GM19035 (cell line): ENCODE results near the gene WNT9A.
"Not testable (repeated sequence)": the region's sequence is repeated elsewhere in the genome, so short reads cannot be mapped to it uniquely, and the experiment has no call there.

Experiments
- ATAC-seq: cut with Tn5 transposase; IDR thresholded peaks from one replicate; pipeline ENCODE4 v1.9.1; 2021; ENCODE audit not compliant: unreplicated experiment

The WNT9A gene

GRCh38 chr1:227913764-227914721 lies 33.7 kb downstream of the WNT9A start:
- no peak for ATAC-seq

DNA sequence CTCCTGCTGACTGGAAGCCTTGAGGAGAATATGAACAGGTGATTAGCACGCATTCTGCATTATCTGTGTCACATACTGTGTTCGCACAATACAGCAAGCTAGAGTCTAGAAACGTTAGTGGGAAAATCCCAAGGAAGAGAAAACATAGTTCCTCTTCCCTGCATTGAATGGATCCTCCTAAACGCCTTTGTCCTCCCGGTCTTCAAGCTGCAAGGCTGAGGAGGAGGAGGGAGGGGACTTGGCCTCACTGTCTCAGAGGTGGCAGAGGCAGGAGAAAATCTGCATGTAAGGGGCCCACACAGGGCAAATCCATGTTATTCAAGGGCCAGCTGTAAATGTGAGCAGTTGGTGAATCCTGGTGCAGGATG lies 34.4 kb downstream of the WNT9A start:
- ATAC-seq = no peak

GRCh38 chr1:227912866-227913265 lies 34.9 kb downstream of the WNT9A start:
- ATAC-seq = no peak

GRCh38 chr1:227911376-227911775 lies 36.4 kb downstream of the WNT9A start:
- no peak for ATAC-seq

GRCh38 chr1:227910511-227911153 lies 37.1 kb downstream of the WNT9A start:
- ATAC-seq = no peak

GRCh38 chr1:227909923-227910328 lies 37.8 kb downstream of the WNT9A start:
- not testable (repeated sequence) for ATAC-seq

GRCh38 chr1:227909188-227909587 lies 38.5 kb downstream of the WNT9A start:
- no peak for ATAC-seq

DNA sequence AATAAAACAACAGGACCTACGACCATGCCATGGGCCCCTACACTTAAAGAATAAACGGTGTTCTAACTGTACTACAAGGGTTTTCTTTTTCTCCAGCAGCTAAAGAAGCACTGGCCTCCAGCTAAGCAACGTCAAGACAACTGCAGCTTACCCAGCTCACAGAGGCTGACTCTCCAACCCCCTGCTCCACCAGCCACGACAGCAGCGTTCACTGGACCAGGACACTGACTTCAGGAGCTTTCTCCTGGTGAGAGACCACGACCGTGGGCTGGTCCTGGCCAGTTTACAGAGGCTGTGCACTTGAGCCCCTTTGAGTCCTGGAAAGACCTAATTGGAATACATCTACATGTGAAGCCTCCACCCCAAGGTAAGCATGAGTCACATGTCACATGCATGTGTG lies 39.4 kb downstream of the WNT9A start:
- ATAC-seq = no peak

- ATAC-seq = no peak
Measured at GRCh38 chr1:227907439-227908015, 40.2 kb downstream of the WNT9A start.

DNA sequence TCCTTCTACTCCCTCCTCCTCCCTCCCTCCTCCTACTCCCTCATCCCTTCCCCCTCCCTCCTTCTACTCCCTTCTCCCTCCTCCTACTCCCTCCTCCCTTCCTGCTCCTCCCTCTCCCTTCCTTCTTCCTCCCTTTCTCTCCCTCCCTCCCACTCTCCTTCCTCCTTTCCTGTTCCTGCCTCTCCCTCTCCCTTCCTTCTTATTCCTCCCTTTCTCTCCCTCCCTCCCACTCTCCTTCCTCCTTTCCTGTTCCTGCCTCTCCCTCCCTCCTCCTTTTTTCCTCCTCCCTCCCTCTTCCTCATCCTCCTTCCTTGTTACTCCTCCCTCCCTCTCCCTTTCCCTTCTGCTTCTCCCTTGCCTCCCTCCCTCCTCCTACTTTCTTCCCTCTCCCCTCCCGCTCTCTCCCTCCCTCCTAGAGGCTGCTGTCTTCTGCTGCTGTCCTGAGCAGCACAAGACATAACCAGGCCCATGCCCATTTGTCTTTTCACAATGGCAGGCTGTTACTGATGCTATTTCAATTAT lies 41.1 kb downstream of the WNT9A start:
- no peak for ATAC-seq

GRCh38 chr1:227905573-227906487 lies 41.9 kb downstream of the WNT9A start:
- no peak for ATAC-seq

DNA sequence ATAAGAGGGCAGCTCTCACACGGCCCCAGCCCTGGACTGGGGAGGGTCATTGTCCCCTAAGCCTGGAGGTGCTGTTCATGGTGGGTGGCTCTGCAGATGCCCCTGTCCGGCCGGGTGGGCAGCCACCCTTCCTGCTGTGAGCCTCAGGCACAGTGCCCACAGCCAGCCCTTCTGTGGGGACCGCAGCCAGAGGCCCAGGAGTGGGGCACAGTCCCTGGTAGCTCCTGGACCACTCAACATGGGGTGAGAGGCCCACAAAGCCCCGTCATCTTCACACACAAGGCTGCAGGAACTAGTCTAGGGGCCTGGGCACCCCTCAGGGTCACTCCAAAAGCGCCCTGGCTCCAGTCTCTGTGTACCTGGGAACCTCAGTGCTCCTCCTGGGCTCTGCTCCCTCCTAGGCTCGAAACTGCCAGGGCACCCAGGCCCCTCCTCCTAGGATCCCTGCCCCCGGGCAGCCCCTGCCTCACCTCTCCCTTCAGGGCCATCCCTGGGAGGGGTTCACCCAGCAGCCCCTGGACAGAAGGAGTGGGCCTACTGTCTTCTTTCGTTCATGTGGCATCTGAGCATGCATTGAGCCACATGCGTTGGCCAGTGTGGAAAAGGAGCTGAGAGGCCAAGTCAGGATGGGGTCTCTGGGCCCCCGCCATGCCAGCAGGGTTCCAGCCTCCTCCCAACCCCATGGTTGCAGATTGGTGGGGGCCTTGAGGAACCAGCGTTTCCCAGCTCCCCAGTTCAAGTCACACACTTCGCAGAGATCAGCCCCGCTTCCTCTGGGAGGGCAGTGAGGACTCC lies 43.0 kb downstream of the WNT9A start:
- no peak for ATAC-seq

GRCh38 chr1:227903614-227904501 lies 43.9 kb downstream of the WNT9A start:
- ATAC-seq = no peak

GRCh38 chr1:227903061-227903521 lies 44.6 kb downstream of the WNT9A start:
- no peak for ATAC-seq

DNA sequence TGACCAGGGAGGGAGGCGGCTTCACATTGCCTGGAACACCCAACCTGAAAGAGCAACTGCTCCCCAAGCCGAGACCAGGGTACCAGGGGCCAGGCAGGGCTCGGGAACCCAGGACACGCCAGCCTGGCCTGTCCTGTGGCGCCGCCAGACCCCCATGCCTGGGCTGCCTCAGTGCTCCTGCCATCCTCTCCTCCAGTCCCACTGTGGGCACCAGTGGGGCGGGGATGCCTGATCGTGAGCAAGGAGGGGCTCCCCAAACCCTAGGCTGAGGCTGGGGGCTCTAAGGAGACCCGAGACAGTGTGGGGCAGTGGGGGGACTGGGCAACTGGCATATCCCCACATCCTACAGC lies 45.1 kb downstream of the WNT9A start:
- ATAC-seq = no peak

- no peak for ATAC-seq
Measured at GRCh38 chr1:227901906-227902640, 45.7 kb downstream of the WNT9A start.

DNA sequence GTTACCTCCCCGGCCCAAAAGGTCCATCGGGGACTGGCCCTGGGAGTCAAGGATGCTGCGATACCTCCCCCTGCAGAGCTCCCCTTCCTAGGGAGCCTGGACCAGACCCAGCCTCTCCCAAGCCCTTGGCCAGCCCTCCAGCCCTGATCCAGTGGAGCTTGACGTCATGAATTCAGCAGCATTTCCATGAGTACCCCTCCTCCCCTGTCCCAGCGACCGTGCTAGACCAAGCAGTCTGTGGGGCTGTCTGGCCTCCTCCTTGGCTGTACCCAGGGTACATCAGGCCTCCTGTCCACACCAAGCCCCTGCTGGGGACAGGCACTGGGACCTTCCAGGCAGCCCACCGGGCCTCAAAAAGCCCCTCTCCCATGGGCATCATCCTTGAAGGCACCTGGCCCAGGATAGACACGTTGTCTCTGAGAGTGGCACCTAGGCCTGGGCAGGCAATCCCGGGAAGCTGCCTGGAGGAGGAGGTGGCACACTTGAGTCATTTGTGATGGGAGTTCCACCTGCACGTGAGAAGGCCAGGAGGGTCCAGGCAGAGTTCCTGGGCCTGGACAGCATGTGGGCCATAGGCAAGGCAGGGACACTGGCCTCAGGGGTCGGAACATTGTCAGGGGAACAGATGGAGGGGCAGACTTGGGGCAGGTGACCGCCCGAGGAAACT lies 46.4 kb downstream of the WNT9A start:
- ATAC-seq = no peak
